ENCODE results near the gene PFDN2.

The PFDN2 gene

GRCh38 chr1:161098210-161099068 is 19.4 kb downstream of the PFDN2 start, which contains the start of gene KLHDC9:
KLHDC9 (plus strand) TSS chr1:161098361; CDS start chr1:161098536, 175 bp downstream.
- peak; percentile 98 for DNase-seq

DNA sequence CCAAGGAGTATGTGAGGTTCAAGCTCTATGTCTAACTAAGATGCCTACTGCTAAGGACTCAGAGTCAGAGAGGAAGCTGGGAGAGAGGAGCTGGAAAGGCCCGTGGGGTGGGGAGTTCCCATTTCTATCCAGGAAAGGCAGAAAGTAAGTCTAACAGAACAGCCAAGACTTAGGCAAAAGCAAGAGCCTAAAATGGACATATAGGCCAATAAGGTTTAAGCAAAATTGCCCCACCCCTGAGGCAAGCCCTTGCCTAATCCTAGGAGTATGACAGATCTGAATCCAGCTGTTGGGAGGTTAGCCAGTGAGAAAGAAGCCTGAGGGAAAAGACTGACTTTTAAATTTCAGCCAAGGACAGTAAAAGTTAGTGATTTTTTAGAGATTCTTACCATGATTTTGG is 21.3 kb downstream of the PFDN2 start:
- DNase-seq, result no peak

GRCh38 chr1:161096015-161096414 is 21.8 kb downstream of the PFDN2 start:
- DNase-seq, result no peak

DNA sequence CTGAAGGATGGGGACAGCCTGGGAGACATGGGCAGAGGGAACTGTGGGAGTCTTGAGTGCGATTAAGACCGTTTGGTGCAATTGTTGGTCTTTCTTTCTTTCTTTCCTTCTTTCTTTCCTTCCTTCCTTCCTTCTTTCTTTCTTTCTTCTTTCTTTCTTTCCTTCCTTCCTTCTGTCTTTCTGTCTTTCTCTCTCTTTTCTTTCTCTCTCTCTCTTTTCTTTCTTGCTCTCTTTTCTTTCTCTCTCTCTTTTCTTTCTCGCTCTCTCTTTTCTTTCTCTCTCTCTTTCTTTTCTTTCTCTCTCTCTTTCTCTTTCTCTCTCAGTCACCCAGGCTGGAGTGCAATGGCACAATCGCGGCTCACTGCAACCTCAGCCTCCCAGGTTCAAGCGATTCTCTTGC is 22.6 kb downstream of the PFDN2 start:
- DNase-seq, result no peak

- DNase-seq, result no peak
Measured at GRCh38 chr1:161094481-161094880, 23.4 kb downstream of the PFDN2 start.

GRCh38 chr1:161092621-161093028 is 25.2 kb downstream of the PFDN2 start:
- no peak for DNase-seq

- no peak for DNase-seq
Measured at GRCh38 chr1:161091796-161092507, 25.9 kb downstream of the PFDN2 start.

- DNase-seq, result no peak
Measured at GRCh38 chr1:161091093-161091492, 26.7 kb downstream of the PFDN2 start.

- DNase-seq, result no peak
Measured at GRCh38 chr1:161090617-161091016, 27.2 kb downstream of the PFDN2 start.

GRCh38 chr1:161089938-161090337 is 27.9 kb downstream of the PFDN2 start:
- DNase-seq, result no peak

- DNase-seq, result no peak
Measured at GRCh38 chr1:161089251-161089924, 28.4 kb downstream of the PFDN2 start, which contains the start of gene NECTIN4. NECTIN4 (minus strand) TSS chr1:161089558; CDS start chr1:161089296, 262 bp downstream.

DNA sequence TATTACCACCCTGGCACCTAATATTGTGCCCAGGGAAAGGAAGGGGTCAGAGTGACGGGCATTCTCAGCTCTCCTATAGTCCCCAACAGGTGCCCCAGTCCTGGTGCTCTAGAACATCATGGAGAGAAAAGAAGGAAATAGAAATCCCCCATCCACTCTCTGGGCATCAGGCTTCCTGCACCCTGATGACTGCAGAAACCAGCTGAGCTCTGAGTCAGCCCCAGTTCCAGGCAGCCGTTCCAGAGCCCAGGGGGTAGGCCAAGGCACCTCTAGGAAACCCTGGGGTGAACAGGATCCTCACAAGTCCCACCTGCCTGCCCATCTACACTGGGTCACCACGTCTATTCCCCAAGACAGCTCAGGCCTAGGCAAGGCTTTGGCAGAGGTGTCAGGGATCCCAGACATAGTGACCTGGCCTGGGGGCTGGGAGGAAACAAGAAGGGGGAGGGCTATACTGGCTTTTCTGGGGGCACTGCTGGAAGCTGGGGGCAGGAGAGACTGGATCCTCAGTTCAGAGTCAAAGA is 29.2 kb downstream of the PFDN2 start:
- no peak for DNase-seq

- DNase-seq, result peak; percentile 12
Measured at GRCh38 chr1:161086457-161086856, 31.4 kb downstream of the PFDN2 start.

DNA sequence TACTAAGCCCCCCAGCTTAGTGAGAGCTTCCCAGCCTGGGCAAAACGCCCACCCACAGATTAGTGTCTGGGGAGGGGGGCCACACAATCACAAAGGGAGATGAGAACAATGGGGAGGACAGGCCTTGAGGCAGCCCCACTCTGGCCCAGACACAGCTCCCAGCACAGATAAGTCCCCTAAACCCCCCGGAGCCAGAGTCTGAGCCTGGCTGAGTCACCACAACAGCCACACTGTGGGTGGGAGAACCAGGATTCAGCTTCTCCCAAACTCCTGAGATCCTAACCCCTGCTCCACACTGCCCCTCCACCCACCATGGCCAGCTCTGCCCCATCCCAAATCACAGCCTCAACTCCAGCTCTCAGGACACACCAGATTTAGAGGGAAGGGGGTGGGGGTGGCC is 32.7 kb downstream of the PFDN2 start:
- no peak for DNase-seq

DNA sequence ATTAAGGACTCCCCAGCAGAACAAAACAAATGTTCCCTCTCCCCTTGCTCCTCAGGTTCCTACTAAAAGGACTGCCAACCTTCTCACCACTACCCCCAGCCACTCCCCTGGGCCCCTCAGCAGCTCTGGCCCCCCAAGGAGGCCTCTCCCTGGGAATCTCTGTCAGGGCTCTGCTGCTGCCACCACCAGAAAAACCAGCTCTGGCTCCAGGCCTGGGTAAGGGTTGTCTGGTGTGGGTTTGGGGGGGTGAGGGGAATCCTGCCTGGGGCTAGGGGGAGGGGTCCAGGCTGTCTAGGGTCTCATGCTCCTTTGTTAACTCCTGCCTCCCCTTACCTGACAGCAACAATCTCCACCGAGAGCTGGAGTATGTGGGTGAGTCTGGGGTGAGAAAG is 33.2 kb downstream of the PFDN2 start:
- DNase-seq, result no peak

- no peak for DNase-seq
Measured at GRCh38 chr1:161083748-161084596, 33.9 kb downstream of the PFDN2 start.

- DNase-seq, result peak; percentile 27
Measured at GRCh38 chr1:161082996-161083747, 34.7 kb downstream of the PFDN2 start.

- no peak for DNase-seq
Measured at GRCh38 chr1:161082483-161082882, 35.4 kb downstream of the PFDN2 start.

DNA sequence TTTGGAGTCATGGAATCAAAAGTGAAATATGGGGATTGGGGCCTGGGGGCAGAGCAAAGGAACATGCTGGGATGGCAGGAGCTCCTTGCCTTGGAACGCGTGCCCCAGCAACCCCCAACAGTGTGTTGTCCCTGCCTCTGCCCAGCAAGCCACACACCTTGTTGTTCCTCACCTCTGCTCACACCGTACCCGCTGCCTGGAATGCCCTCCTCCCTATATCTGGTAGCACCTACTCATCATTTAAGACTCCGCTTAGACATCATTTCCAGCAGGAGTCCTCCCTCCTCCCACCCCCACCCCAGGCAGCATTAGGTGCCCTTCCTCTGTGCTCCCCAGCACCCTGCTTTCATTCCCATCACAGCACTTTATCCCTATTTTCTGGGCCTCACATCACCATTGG is 36.3 kb downstream of the PFDN2 start:
- no peak for DNase-seq

GRCh38 chr1:161080441-161081405 is 37.1 kb downstream of the PFDN2 start:
- DNase-seq, result no peak
